ENCODE results near the gene PIP5KL1.

- TF ChIP-seq BHLHE40 (IDR thresholded peaks at IDR 0.05; ENCODE audit: borderline replicate concordance) (no peak), FOXK2 (IDR thresholded peaks at IDR 0.05) (no peak), TARDBP (IDR thresholded peaks at IDR 0.05) (no peak), SP1 (IDR thresholded peaks at IDR 0.05) (no peak), PKNOX1 (IDR thresholded peaks at IDR 0.05) (no peak), ELF4 (IDR thresholded peaks at IDR 0.05) (no peak), HDGF (IDR thresholded peaks at IDR 0.05; ENCODE audit: borderline replicate concordance) (no peak), FOXA1 (IDR thresholded peaks at IDR 0.05) (no peak), SUZ12 (IDR thresholded peaks at IDR 0.05) (no peak), ZNF384 (IDR thresholded peaks at IDR 0.05) (no peak)
Observed at GRCh38 chr9:127973169-127974000, 42.8 kb upstream of the PIP5KL1 start.
